Mononuclear cell (primary cell): ENCODE data around the gene ALG9. TPM values are rescaled to one million over a fixed set of nuclear protein-coding genes. Genes with fewer than 3 reads are reported as not detected.

Experiments
- H3K27me3 ChIP-seq: 2 replicates; pipeline ENCODE4 v1.6.0; 2011; ENCODE audit warnings: low read length, control low read depth; ENCODE audit not compliant: insufficient read depth
- H3K4me1 ChIP-seq: 2 replicates; pipeline ENCODE4 v1.5.1; 2011; ENCODE audit warnings: mild to moderate bottlenecking, low read length, control low read depth; ENCODE audit not compliant: insufficient read depth
- H3K4me3 ChIP-seq: 2 replicates; pipeline ENCODE4 v1.5.1; 2011; ENCODE audit warnings: mild to moderate bottlenecking, low read length, moderate library complexity
- H3K9me3 ChIP-seq: 2 replicates; pipeline ENCODE4 v1.5.1; 2011; ENCODE audit warnings: low read depth, mild to moderate bottlenecking, control low read depth, low read length
- total RNA-seq: library from RNA; depleted of rRNA; stranded (reverse); fragments of >200 nt; gene quantifications from one replicate; pipeline ENCODE4 v1.2.3, GENCODE V29; 2012

The ALG9 gene
- total RNA-seq, 1 donor: 23.7 TPM

- Histone ChIP-seq H3K4me1 (peaks cover 8% of the 10 kb centered on the region), H3K4me3 (no peak overlapping the region), H3K9me3 (no peaks in the 10 kb centered on the region), H3K27me3 (no peaks in the 10 kb centered on the region)
Measured at GRCh38 chr11:111852103-111852502, 19.3 kb downstream of the ALG9 start.

DNA sequence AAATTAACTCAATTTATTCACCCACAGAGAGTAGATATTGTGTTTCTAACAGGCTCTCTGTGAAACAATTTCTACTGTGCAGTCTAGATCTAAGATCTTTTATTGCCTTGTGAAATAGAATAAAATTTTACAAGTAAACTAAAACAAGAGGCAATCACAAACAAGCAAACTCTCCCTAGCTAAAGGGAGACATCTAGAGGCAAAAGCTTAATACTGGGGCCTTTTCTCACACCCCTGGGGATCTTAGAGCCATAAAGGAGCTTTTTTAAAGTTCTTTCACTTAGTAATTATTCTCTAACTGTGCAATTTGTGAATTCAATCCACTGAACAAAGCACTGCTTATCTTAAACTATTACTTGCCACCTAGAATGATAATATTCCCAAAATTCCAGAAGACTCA lies 19.7 kb downstream of the ALG9 start:
- H3K27me3 ChIP-seq: no peaks in the 10 kb centered on the region
- no peaks in the 10 kb centered on the region for H3K9me3 ChIP-seq
- no peak overlapping the region for H3K4me3 ChIP-seq
- H3K4me1 ChIP-seq: peaks cover 13% of the 10 kb centered on the region

DNA sequence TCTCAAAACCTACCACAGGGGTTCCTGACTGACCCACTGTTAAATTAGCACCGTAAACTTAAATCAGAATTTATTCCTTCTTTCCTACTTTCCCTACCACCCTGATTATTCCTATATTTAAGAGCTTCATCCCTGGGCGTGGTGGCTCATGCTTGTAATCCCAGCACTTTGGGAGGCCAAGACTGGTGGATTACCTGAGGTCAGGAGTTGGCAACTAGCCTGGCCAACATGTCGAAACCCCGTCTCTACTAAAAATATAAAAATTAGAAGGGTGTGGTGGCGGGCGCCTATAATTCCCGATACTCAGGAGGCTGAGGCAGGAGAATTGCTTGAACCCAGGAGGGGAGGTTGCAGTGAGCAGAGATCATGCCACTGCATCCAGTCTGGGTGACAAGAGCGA lies 20.3 kb downstream of the ALG9 start:
- Histone ChIP-seq H3K4me1 (peaks cover 18% of the 10 kb centered on the region), H3K4me3 (no peak overlapping the region), H3K27me3 (no peaks in the 10 kb centered on the region), H3K9me3 (no peaks in the 10 kb centered on the region)

GRCh38 chr11:111849631-111850030 lies 21.8 kb downstream of the ALG9 start:
- peaks cover 33% of the 10 kb centered on the region for H3K4me1 ChIP-seq
- H3K4me3 ChIP-seq: no peak overlapping the region
- no peaks in the 10 kb centered on the region for H3K9me3 ChIP-seq
- H3K27me3 ChIP-seq: no peaks in the 10 kb centered on the region

- Histone ChIP-seq H3K27me3 (no peaks in the 10 kb centered on the region), H3K9me3 (no peaks in the 10 kb centered on the region), H3K4me3 (no peak overlapping the region), H3K4me1 (peaks cover 46% of the 10 kb centered on the region)
Measured at GRCh38 chr11:111846636-111847035, 24.7 kb downstream of the ALG9 start.

DNA sequence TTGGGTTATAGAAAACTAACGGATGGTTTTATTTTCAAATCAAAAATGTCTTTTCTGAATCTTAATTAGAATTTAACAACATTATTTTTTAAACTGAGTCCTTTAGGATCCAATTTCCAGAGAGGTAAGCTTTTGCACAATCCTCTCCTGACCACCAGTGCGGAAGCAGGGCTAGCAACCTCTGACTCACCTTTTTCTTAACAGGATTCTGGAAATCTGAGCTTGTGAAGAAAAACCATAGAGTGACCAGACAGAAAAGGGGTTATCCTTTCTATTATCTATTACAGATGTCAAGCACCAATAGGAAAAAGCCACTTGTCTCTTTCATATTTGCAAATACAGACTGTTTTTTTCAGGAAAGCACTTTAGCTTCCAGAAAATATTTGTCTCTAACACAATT lies 25.3 kb downstream of the ALG9 start:
- Histone ChIP-seq H3K27me3 (no peaks in the 10 kb centered on the region), H3K4me3 (no peak overlapping the region), H3K4me1 (peaks cover 46% of the 10 kb centered on the region), H3K9me3 (no peaks in the 10 kb centered on the region)

GRCh38 chr11:111845276-111846028 lies 25.9 kb downstream of the ALG9 start:
- H3K9me3 ChIP-seq: no peaks in the 10 kb centered on the region
- peaks cover 46% of the 10 kb centered on the region for H3K4me1 ChIP-seq
- H3K27me3 ChIP-seq: no peaks in the 10 kb centered on the region
- H3K4me3 ChIP-seq: no peak overlapping the region

- Histone ChIP-seq H3K27me3 (no peaks in the 10 kb centered on the region), H3K4me1 (peaks cover 46% of the 10 kb centered on the region), H3K9me3 (no peaks in the 10 kb centered on the region), H3K4me3 (no peak overlapping the region)
Measured at GRCh38 chr11:111843661-111844060, 27.7 kb downstream of the ALG9 start.

DNA sequence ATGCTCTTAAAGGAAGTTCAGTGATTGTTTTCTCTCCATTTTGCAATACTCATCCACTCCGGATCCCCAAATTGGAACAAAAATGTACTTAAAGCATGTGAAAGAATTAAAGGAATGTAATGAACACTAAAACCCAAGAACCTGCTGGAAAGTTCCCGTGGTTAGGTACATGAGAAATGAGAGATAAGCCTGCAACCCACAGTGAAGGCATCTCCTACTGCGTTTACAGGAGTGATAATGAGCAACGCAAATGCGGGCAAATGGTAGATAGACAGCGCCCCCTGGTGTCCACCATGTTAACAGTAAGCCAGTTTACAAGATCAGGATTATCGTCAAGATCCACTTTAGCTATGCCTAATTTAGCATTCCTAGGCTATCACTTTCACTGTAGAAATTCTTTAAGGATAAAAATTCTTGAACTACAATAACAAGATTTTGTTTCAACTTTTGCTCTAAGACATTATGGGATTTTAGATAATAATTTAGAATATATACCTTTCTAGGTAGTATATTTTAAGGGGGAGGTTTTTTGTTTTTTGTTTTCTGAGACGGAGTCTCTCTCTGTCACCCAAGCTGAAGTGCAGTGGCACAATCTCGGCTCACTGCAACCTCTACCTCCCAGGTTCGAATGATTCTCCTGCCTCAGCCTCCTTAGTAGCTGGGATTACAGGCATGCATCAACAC lies 29.9 kb downstream of the ALG9 start:
- Histone ChIP-seq H3K4me3 (no peak overlapping the region), H3K4me1 (peaks cover 32% of the 10 kb centered on the region), H3K27me3 (no peaks in the 10 kb centered on the region), H3K9me3 (no peaks in the 10 kb centered on the region)

DNA sequence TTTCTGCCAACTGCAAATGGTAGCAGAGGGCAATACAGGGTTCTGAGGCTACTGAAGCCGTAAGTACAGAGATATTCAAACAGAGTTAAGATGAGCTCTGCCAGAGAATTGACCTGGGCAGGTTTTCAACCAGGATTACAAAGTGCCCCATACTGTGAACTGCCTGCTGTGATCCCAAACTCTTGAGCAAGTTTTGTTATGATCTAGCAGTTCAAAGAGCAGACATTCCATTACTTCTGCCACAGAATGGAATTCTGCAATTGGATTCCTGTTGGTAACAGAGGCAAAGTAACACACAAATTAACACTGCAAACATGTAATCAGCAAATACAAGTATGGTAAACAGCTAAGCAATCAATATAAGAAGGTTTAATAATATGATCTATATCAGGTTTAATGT lies 31.2 kb downstream of the ALG9 start:
- Histone ChIP-seq H3K9me3 (no peaks in the 10 kb centered on the region), H3K4me1 (peaks cover 18% of the 10 kb centered on the region), H3K4me3 (no peak overlapping the region), H3K27me3 (no peaks in the 10 kb centered on the region)

- Histone ChIP-seq H3K9me3 (no peaks in the 10 kb centered on the region), H3K4me1 (no peaks in the 10 kb centered on the region), H3K27me3 (no peaks in the 10 kb centered on the region), H3K4me3 (no peak overlapping the region)
Measured at GRCh38 chr11:111838054-111838453, 33.3 kb downstream of the ALG9 start.

DNA sequence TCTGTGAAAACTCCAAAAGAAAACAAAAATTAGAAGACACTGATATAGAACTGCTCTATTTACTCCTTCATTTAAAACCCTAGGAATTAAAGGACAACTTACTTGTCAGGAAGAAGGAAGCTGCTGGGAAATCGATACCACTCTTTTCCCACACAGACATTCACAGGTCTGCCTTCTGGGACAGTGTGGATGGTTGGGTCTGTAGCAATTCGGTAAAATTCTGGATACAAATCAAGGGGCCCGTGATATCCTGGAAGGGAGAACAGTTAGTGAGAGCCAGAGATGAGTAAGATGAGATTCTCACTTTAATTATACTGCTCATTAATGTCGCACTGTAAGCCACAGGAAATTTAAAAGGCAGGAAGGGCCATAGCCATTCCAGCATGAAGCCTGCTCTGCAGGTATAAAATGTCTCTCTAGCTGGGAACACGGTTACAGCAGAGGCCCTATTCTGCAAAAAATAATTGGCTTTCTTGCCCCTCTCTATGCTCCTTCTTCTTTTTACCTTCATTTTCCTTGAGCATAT lies 34.0 kb downstream of the ALG9 start:
- no peaks in the 10 kb centered on the region for H3K27me3 ChIP-seq
- H3K4me1 ChIP-seq: no peaks in the 10 kb centered on the region
- H3K4me3 ChIP-seq: no peak overlapping the region
- H3K9me3 ChIP-seq: no peaks in the 10 kb centered on the region

DNA sequence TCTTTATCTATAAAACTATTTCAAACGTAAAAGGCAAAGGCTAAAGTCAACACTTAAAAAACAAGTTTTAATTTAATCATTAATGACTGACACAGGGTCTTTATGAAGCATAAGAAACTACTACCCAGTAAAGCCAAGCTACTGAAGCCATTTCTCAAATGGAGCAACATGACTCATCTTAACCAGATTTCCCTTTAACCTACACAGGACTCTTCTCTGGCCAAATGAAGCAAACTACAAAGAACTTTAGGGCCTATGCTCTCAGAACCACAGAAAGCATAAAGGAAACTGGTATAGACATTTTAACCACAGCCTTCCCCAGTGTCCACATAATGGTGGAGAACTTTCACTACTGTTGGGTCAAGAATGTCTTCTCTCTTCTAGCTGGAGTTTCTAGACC lies 34.7 kb downstream of the ALG9 start:
- Histone ChIP-seq H3K9me3 (no peaks in the 10 kb centered on the region), H3K27me3 (no peaks in the 10 kb centered on the region), H3K4me1 (no peaks in the 10 kb centered on the region), H3K4me3 (no peak overlapping the region)

- H3K27me3 ChIP-seq: no peaks in the 10 kb centered on the region
- no peaks in the 10 kb centered on the region for H3K4me1 ChIP-seq
- no peak overlapping the region for H3K4me3 ChIP-seq
- H3K9me3 ChIP-seq: no peaks in the 10 kb centered on the region
Measured at GRCh38 chr11:111836162-111836561, 35.2 kb downstream of the ALG9 start.

DNA sequence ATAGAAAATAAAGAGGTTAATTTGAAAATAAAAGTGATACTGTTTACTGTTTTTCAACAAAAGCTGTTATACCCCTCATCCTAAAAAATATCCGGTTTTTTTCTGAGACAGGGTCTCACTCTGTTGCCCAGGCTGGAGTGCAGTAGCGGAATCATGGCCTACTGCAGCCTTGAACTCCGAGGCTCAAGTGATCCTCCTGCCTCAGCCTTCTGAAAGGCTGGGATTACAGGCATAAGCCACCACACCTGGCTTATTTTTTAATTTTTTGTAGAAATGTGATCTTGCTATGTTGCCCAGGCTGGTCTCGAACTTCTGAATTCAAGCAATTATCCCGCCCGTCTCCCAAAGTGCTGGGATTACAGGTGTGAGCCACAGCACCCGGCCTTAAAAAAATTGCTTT lies 35.7 kb downstream of the ALG9 start:
- Histone ChIP-seq H3K27me3 (no peaks in the 10 kb centered on the region), H3K9me3 (no peaks in the 10 kb centered on the region), H3K4me1 (no peaks in the 10 kb centered on the region), H3K4me3 (no peak overlapping the region)
